NB4 (cell line): ENCODE results near the gene NXPH1.

Source experiments
- CTCF ChIP-seq: IDR thresholded peaks from one replicate; pipeline ENCODE4 v1.5.1; 2012; ENCODE audit warnings: low read depth, low read length
- MAX ChIP-seq: IDR thresholded peaks from 2 replicates; pipeline ENCODE4 v1.6.1; 2011; ENCODE audit warnings: low read depth, low read length
- MYC ChIP-seq: IDR thresholded peaks from 2 replicates; pipeline ENCODE4 v1.6.1; 2011; ENCODE audit warnings: low read depth, low read length
- POLR2A ChIP-seq: IDR thresholded peaks from 2 replicates; pipeline ENCODE4 v1.6.1; 2011; ENCODE audit warnings: mild to moderate bottlenecking; ENCODE audit not compliant: insufficient read length; ENCODE audit errors: extremely low read depth

GRCh38 chr7:8435590-8436545 is 2.5 kb downstream of the NXPH1 start:
- TF ChIP-seq CTCF, result no peak
- TF ChIP-seq MAX, result no peak
- TF ChIP-seq MYC, result no peak
- no peak for TF ChIP-seq POLR2A
